Vagina (tissue), 2 donors: ENCODE data around the gene SSR1. TPM values are rescaled to one million over a fixed set of nuclear protein-coding genes. Genes with fewer than 3 reads are reported as not detected.

Source experiments
- DNase-seq, 2 donors: peaks; one replicate each; pipeline ENCODE4 v3.0.0-alpha.2; 2017; ENCODE audit errors: extremely low spot score in 2 of 2
- H3K27ac ChIP-seq: fragments of 200-600 bp; sonication (generic); one replicate; pipeline ENCODE4 v1.5.1; 2019
- H3K27me3 ChIP-seq: fragments of 200-600 bp; sonication (generic); one replicate; pipeline ENCODE4 v1.5.1; 2019
- H3K36me3 ChIP-seq, 2 donors: fragments of 200-600 bp; sonication (generic); one replicate each; pipeline ENCODE4 v1.5.1; 2017 to 2019
- H3K4me1 ChIP-seq: fragments of 200-600 bp; sonication (generic); one replicate; pipeline ENCODE4 v1.5.1; 2019
- H3K4me3 ChIP-seq, 2 donors: fragments of 200-600 bp; sonication (generic); 1 replicate in 1 of 2; 2 replicates in 1 of 2; pipeline ENCODE4 v1.5.1; 2016 to 2019
- H3K9me3 ChIP-seq: fragments of 200-600 bp; sonication (generic); one replicate; pipeline ENCODE4 v1.5.1; 2019
- CTCF ChIP-seq, 3 experiments: fragments of 450-650 bp in 2 of 3; fragments of 200-600 bp in 1 of 3; sonication (generic) in 1 of 3; IDR thresholded peaks; one replicate each; pipeline ENCODE4 v1.5.1; 2017 to 2019; ENCODE audit warnings: antibody characterized with exemption in 3 of 3, mild to moderate bottlenecking in 2 of 3, moderate library complexity in 2 of 3
- POLR2A ChIP-seq, 2 donors: fragments of 450-650 bp; IDR thresholded peaks; one replicate each; pipeline ENCODE4 v1.6.1; 2017; ENCODE audit warnings: antibody characterized with exemption in 2 of 2, mild to moderate bottlenecking in 2 of 2, moderate library complexity in 2 of 2
- POLR2AphosphoS5 ChIP-seq, 2 donors: sonication (generic); formaldehyde crosslinking; IDR thresholded peaks; one replicate each; pipeline ENCODE4 v1.9.0; 2017; ENCODE audit warnings: antibody characterized with exemption in 2 of 2, mild to moderate bottlenecking in 2 of 2, low read depth in 1 of 2; ENCODE audit not compliant: insufficient read depth in 1 of 2
- intact Hi-C: fragments of 100-400 bp; cut with DNase I; formaldehyde crosslinking; loops from one replicate; pipeline ENCODE4 v1.15.1; 2023
- total RNA-seq: library from RNA; depleted of rRNA; stranded (reverse); fragments of >200 nt; gene quantifications from one replicate; pipeline ENCODE4 v1.2.3, GENCODE V29; 2016

The SSR1 gene
- total RNA-seq, 1 donor from 2014 or later: 48.1 TPM

GRCh38 chr6:7235712-7236305 is 77.2 kb downstream of the SSR1 start:
- intact Hi-C loops: loop anchor here (10.0 kb wide), 1 partner anchor 511 kb away; no protein-coding TSS in a partner anchor
- Histone ChIP-seq H3K9me3 (no peaks in the 10 kb centered on the region), H3K27ac (no peak overlapping the region), H3K4me1 (peaks cover 14% of the 10 kb centered on the region), H3K27me3 (no peaks in the 10 kb centered on the region), H3K4me3 (no peak overlapping the region), H3K36me3 (peaks cover 0 to 41% of the 10 kb centered on the region in 2 donors)
- no peak for TF ChIP-seq POLR2AphosphoS5 (IDR thresholded peaks at IDR 0.05; ENCODE audit: insufficient read depth in 1 of 2, low read depth in 1 of 2)
- no peak for DNase-seq

- TF ChIP-seq POLR2AphosphoS5 (IDR thresholded peaks at IDR 0.05; ENCODE audit: insufficient read depth in 1 of 2, low read depth in 1 of 2) (no peak), CTCF (IDR thresholded peaks at IDR 0.05) (no peak), POLR2A (IDR thresholded peaks at IDR 0.05) (no peak)
- Histone ChIP-seq H3K27me3 (no peaks in the 10 kb centered on the region), H3K36me3 (peaks cover 0 to 46% of the 10 kb centered on the region in 2 donors), H3K4me1 (peaks cover 14% of the 10 kb centered on the region), H3K9me3 (no peaks in the 10 kb centered on the region), H3K4me3 (no peak overlapping the region), H3K27ac (no peak overlapping the region)
- intact Hi-C loops: loop anchor here (10.0 kb wide), 1 partner anchor 510 kb away; no protein-coding TSS in a partner anchor
- no peak for DNase-seq
These were observed 78.5 kb downstream of the SSR1 start for GRCh38 chr6:7234547-7234946.

GRCh38 chr6:7232351-7232750 is 80.6 kb downstream of the SSR1 start:
- DNase-seq: no peak
- peaks cover 0 to 58% of the 10 kb centered on the region in 2 donors for H3K36me3 ChIP-seq
- no peaks in the 10 kb centered on the region for H3K27me3 ChIP-seq
- no peaks in the 10 kb centered on the region for H3K9me3 ChIP-seq
- H3K4me3 ChIP-seq: no peak overlapping the region
- no peak overlapping the region for H3K27ac ChIP-seq
- intact Hi-C loops: loop anchor here (10.0 kb wide), 1 partner anchor 508 kb away; no protein-coding TSS in a partner anchor
- peaks cover 14% of the 10 kb centered on the region for H3K4me1 ChIP-seq
- TF ChIP-seq POLR2A (IDR thresholded peaks at IDR 0.05): no peak
- TF ChIP-seq CTCF (IDR thresholded peaks at IDR 0.05): no peak
- TF ChIP-seq POLR2AphosphoS5 (IDR thresholded peaks at IDR 0.05; ENCODE audit: insufficient read depth in 1 of 2, low read depth in 1 of 2): no peak

GRCh38 chr6:7230956-7231713 is 81.9 kb downstream of the SSR1 start:
- DNase-seq: no peak
- Histone ChIP-seq H3K4me1 (peaks cover 4% of the 10 kb centered on the region), H3K4me3 (no peak overlapping the region), H3K27me3 (no peaks in the 10 kb centered on the region), H3K9me3 (no peaks in the 10 kb centered on the region), H3K36me3 (peaks cover 0 to 70% of the 10 kb centered on the region in 2 donors), H3K27ac (no peak overlapping the region)
- TF ChIP-seq POLR2A (IDR thresholded peaks at IDR 0.05): no peak
- TF ChIP-seq CTCF (IDR thresholded peaks at IDR 0.05): no peak
- no peak for TF ChIP-seq POLR2AphosphoS5 (IDR thresholded peaks at IDR 0.05; ENCODE audit: insufficient read depth in 1 of 2, low read depth in 1 of 2)
- intact Hi-C loops: loop anchor here (10.0 kb wide), 1 partner anchor 506 kb away; no protein-coding TSS in a partner anchor

- Histone ChIP-seq H3K9me3 (no peaks in the 10 kb centered on the region), H3K27me3 (no peaks in the 10 kb centered on the region), H3K36me3 (peaks cover 0 to 76% of the 10 kb centered on the region in 2 donors), H3K4me3 (no peak overlapping the region), H3K4me1 (no peaks in the 10 kb centered on the region), H3K27ac (no peak overlapping the region)
- no peak for DNase-seq
- TF ChIP-seq POLR2A (IDR thresholded peaks at IDR 0.05) (no peak), POLR2AphosphoS5 (IDR thresholded peaks at IDR 0.05; ENCODE audit: insufficient read depth in 1 of 2, low read depth in 1 of 2) (no peak), CTCF (IDR thresholded peaks at IDR 0.05) (no peak)
- intact Hi-C loops: loop anchor here (10.0 kb wide), 1 partner anchor 506 kb away; no protein-coding TSS in a partner anchor
These were observed 82.7 kb downstream of the SSR1 start for GRCh38 chr6:7230327-7230691.
